ENCODE results near the gene ARL17B.
"Not testable (repeated sequence)": the region's sequence is repeated elsewhere in the genome, so short reads cannot be mapped to it uniquely, and the experiment has no call there.

ARL17B gene

DNA sequence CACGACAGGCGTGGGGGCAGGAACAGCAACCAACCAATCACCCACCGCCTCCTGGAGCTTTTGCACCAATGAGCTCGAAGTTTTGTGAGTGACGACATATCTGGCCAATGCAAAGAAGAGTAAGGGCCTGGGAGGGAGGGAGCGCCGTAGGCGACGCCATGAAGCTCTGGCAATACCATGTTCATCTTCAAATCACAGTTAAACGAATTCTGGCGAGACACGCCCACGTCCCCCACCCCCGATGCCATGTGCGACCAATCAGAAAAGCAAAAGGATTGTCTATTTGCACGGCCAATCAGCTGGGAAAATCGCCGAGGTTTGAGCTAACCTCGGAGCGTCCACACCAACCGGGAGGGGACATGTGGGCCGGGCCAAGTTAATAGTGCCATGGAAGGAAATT lies at the start of gene ARL17B:
Gene ARL17B, minus strand, starts transcription at position 12 of the 400 bp plus-strand sequence. CDS start 3,369 bp downstream, outside the sequence.
- H3K9me3 ChIP-seq (ENCODE audit: control insufficient read depth, insufficient read depth, low read length); H3K9ac ChIP-seq (ENCODE audit: low read depth, low read length); H3K36me3 ChIP-seq (ENCODE audit: insufficient read depth, low read length); H3K4me1 ChIP-seq (ENCODE audit: insufficient read depth, low read length): not testable (repeated sequence)

DNA sequence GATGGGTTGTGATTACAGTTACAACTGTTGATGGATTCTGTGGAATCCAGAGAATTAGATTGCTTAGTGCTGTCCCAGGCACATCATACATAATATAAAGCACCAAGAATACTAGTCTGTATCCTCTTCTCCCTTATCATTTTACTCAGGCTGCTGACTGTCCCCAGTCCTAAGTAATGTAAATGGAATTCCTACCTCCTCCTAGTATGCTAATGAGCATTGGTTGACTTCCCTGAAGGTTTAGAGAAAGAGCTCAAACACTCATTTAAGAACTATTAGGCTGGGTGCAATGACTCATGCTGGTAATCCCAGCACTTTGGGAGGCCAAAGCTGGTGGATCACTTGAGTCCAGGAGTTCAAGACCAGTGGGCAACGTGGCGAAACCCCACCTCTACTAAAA lies 48.3 kb upstream of the ARL17B start:
- H3K9me3 ChIP-seq (ENCODE audit: control insufficient read depth, insufficient read depth, low read length); H3K36me3 ChIP-seq (ENCODE audit: insufficient read depth, low read length); H3K4me1 ChIP-seq (ENCODE audit: insufficient read depth, low read length); H3K9ac ChIP-seq (ENCODE audit: low read depth, low read length): not testable (repeated sequence)

DNA sequence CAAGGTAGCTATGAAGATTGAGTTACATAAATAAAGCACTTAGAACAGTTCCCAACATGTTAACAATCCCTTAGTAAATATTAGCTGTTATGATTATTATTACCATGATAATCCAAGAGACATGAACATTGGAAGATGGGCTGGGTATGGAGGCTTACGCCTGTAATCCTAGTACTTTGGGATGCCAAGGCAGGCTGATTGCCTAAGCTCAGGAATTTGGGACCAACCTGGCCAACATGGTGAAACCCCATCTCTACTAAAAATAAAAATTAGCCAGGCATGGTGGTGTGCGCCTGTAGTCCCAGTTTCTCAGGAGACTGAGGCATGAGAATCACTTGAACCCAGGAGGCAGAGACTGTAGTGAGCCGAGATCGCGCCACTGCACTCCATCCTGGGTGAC lies 45.6 kb upstream of the ARL17B start:
- not testable (repeated sequence) for H3K9ac ChIP-seq (ENCODE audit: low read depth, low read length); H3K4me1 ChIP-seq (ENCODE audit: insufficient read depth, low read length); H3K9me3 ChIP-seq (ENCODE audit: control insufficient read depth, insufficient read depth, low read length); H3K36me3 ChIP-seq (ENCODE audit: insufficient read depth, low read length)

DNA sequence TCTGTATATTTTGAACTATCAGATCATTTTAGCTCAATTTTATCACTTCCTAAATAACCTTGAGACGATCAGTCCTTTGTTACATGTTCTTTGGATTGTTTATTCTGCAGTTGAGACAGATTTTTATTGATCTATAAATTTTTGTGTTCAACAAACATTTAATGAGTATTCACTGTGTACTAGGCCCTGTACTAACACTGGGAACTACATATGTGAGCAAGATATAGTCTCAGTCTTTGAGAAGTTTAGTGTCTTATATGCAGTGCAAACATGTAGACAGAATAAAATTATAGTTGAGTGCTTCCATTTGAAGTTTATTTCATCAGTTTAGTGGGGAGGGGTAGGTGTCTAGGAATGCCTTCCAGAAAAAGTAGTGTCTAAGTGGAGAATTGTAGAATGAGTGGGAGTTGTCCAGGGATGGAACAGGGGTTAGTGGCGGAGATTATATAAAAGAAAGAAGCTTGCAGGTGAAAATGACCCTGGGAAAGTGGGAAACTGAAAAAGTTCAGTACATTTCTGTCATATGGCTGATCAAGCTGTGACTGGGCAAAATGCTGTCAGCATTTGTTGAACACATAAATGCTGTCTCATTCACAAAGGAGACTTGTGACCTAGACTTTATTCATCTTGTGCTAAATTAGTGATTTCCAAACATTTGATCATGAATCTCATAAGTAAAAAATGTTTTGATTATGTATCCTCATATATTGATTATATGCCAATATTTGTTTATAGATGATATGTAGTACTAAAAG lies 39.6 kb upstream of the ARL17B start:
- H3K9ac ChIP-seq (ENCODE audit: low read depth, low read length); H3K4me1 ChIP-seq (ENCODE audit: insufficient read depth, low read length); H3K9me3 ChIP-seq (ENCODE audit: control insufficient read depth, insufficient read depth, low read length); H3K36me3 ChIP-seq (ENCODE audit: insufficient read depth, low read length): not testable (repeated sequence)

DNA sequence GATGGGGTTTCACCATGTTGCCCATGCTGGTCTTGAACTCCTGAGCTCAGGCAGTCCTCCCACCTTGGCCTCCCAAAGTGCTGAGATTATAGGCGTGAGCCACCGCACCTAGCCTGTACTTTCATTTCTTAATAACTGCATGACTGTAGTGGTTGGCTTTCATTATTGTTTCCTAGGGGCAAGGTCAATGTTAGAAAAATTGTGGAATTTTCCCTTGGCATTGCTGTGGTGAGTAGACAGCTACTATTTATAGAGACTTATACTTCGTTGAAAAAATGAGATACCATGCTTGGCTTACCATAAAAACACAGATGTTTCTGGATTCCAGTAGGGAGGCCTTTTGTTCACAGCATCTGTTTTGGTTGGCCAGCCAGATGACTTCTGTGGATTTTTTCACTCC lies 39.0 kb upstream of the ARL17B start:
- H3K4me1 ChIP-seq (ENCODE audit: insufficient read depth, low read length); H3K36me3 ChIP-seq (ENCODE audit: insufficient read depth, low read length); H3K9ac ChIP-seq (ENCODE audit: low read depth, low read length); H3K9me3 ChIP-seq (ENCODE audit: control insufficient read depth, insufficient read depth, low read length): not testable (repeated sequence)

DNA sequence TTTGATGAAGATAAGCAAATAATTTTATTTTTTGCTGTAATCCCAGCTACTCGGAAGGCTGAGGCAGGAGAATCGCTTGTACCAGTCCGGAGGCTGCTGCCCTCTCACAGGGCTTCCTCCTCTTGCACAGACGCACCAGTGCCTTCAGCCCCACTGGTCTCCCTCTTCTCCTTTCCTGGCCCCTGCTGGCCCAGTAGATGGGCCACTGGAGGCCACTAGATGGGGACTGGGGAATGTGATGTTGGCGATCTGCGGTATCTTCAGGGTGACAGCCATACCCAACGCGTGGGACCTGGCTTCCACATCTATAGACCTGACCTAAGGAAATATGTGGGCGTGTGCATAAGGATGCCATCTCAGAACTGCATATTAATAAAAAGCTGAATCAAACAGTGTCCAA lies 38.4 kb upstream of the ARL17B start:
- H3K9ac ChIP-seq (ENCODE audit: low read depth, low read length); H3K9me3 ChIP-seq (ENCODE audit: control insufficient read depth, insufficient read depth, low read length); H3K4me1 ChIP-seq (ENCODE audit: insufficient read depth, low read length); H3K36me3 ChIP-seq (ENCODE audit: insufficient read depth, low read length): not testable (repeated sequence)

DNA sequence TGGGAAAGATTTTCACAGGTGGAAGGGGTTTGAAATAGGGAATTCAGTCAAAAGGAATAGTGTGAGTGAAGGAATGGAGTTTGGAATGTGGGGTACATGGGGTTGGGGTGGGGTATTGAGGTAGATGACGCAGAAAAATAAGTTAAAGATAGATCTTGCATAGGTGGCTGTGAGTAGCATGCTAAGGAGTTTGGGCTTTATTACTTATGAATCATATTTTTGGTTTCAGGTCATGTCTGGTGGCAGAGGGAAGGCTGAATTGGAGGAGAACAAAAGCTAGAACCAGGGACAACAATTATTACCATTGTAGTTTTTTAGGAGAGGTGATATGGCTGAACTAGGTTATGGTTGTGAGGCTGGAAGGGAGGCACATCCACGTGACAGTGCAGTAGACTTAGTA lies 34.7 kb upstream of the ARL17B start:
- H3K9me3 ChIP-seq (ENCODE audit: control insufficient read depth, insufficient read depth, low read length); H3K36me3 ChIP-seq (ENCODE audit: insufficient read depth, low read length); H3K4me1 ChIP-seq (ENCODE audit: insufficient read depth, low read length); H3K9ac ChIP-seq (ENCODE audit: low read depth, low read length): not testable (repeated sequence)

DNA sequence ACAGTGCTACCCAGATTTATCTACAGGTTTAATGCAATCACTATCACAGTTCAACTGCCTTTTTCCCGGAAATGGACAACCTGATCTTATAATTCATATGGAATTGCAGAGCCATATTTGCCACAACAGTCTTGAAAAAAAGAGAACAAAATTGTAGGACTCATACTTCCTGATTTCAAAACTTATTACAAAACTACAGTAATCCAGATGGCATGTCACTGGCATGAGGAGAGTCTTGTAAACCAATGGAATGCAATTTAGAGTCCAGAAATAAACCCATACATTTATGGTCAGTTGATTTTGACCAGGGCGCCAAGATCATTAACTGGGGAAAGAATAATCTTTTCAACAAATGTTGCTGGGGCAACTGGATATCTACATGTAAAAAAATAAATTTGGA lies 32.1 kb upstream of the ARL17B start:
- H3K9ac ChIP-seq (ENCODE audit: low read depth, low read length); H3K36me3 ChIP-seq (ENCODE audit: insufficient read depth, low read length): not testable (repeated sequence)

DNA sequence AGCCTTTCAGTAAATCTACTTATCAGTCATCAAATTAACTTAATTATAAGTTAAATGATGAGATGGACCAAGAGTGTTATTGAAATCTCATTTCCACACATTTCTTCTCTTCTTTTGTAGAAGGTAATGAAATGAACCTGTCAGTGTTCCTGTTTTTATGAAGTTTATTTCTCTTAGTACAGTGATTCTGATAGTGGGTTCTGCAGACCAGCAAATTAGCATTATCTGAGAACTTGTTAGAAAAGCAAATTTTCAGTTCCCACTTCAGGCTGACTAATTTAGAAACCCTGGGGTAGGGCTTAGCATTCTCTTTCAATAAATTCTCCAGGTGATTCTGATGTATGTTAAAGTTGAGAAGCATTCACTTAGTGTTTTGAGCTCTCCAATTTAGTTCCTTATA lies 23.9 kb upstream of the ARL17B start:
- H3K9me3 ChIP-seq (ENCODE audit: control insufficient read depth, insufficient read depth, low read length); H3K9ac ChIP-seq (ENCODE audit: low read depth, low read length); H3K4me1 ChIP-seq (ENCODE audit: insufficient read depth, low read length); H3K36me3 ChIP-seq (ENCODE audit: insufficient read depth, low read length): not testable (repeated sequence)

More for the DNA sequence above, 32.1 kb upstream of the ARL17B start:
- H3K9me3 ChIP-seq (ENCODE audit: control insufficient read depth, insufficient read depth, low read length); H3K4me1 ChIP-seq (ENCODE audit: insufficient read depth, low read length): not testable (repeated sequence)

DNA sequence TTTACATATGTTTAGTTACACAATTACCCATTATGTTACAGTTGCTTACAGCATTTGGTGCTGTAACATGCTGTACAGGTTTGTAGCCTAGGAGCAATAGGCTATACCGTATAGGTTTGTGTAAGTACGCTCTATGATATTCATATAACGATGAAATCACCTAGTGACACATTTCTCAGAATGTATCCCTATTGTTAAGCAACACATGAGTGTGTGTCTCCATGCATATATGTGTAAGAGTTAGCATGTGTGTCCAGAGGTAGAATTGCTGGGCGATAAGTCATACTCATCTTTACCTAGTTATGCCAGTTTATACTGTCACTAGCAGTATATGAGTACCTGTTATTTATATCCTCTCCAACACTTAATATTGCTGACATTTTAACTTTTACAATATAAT lies 21.6 kb upstream of the ARL17B start:
- not testable (repeated sequence) for H3K9ac ChIP-seq (ENCODE audit: low read depth, low read length); H3K9me3 ChIP-seq (ENCODE audit: control insufficient read depth, insufficient read depth, low read length); H3K36me3 ChIP-seq (ENCODE audit: insufficient read depth, low read length); H3K4me1 ChIP-seq (ENCODE audit: insufficient read depth, low read length)

DNA sequence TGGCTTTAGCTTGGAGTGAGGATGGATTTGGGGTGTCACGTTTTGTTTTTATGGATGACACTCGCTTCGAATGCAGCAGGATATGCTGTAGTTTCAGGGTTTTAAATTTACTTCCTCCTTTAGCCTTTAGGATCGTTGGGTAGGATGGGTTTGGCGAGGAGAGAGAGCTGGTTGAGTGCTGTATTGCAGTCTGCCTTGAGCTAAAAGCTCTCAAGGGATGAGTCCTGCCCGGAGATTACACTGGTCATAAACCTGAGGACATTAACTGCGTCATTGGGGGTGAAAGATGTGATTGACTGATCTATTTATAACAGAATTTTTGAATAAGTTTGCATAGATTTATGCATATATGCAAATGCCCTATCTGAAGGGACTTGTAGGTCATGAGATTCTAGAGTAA lies 11.9 kb upstream of the ARL17B start:
- not testable (repeated sequence) for H3K36me3 ChIP-seq (ENCODE audit: insufficient read depth, low read length); H3K4me1 ChIP-seq (ENCODE audit: insufficient read depth, low read length); H3K9ac ChIP-seq (ENCODE audit: low read depth, low read length); H3K9me3 ChIP-seq (ENCODE audit: control insufficient read depth, insufficient read depth, low read length)

DNA sequence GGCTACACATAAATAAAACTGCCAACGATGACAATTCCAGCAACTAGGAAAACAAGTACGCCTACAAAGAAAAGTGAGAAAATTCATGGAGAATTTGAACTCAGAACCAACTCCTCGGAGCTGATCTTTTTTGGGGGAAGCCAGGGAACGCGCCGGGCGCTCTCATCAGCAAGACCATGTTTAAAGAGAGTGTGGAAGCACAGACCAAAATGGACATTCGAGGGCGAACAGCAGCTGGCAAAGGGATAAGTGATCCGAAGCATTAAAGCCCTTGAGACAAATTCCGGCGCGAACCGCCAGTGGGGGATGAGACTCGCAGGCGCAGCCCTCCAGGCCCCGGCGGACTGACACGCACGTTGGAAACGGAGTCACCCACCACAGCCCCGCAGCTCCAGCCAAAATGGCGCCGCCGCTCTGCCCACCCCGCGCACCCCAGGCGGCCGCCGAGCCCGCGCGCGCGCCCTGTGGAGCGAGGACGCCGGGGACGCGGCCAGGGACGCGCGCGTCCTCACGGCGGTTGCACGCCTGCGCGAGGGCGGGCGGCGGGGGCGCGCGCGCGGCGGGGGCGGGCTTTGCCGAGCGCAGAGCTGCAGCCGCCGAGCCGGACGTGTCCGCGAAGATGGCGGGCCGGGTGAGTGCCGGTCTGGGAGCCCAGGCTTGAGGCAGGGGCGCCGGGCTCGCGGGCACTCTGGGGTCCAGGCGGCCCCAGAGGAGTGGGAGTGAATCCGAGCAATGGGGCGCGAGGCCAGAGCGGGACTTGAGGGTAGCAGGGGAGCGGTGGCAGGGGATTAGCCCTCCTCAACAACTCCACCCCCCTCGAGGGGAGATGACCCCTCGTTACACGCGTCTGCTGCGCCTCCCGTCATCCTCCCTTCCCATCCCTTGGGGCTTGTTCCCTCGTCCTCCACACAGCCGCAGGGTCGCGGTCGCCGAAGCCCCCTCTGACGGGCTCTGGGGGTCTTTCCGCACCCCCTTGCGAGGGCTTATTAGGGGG lies 11.0 kb upstream of the ARL17B start:
- not testable (repeated sequence) for H3K4me1 ChIP-seq (ENCODE audit: insufficient read depth, low read length); H3K9ac ChIP-seq (ENCODE audit: low read depth, low read length); H3K9me3 ChIP-seq (ENCODE audit: control insufficient read depth, insufficient read depth, low read length); H3K36me3 ChIP-seq (ENCODE audit: insufficient read depth, low read length)

DNA sequence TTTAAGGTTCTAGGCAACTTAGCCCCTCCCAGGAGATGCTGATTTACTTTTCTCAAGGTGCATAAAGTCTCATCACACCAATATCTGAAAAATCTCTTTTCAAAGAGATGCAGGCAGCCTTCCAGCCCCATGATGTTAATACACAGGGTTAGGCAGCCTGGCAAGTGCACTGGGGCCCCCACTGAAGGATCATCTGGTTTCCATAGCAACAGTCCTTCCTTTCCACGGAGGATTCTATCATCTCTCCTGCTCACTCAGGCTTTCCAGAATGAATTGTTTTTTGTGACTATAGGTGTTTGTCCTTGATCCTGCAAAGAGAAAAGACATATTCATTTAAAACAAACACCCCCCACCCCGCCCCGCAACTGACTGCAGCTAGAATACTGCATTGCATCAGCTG lies 6.0 kb upstream of the ARL17B start:
- H3K4me1 ChIP-seq (ENCODE audit: insufficient read depth, low read length); H3K9me3 ChIP-seq (ENCODE audit: control insufficient read depth, insufficient read depth, low read length); H3K36me3 ChIP-seq (ENCODE audit: insufficient read depth, low read length); H3K9ac ChIP-seq (ENCODE audit: low read depth, low read length): not testable (repeated sequence)

DNA sequence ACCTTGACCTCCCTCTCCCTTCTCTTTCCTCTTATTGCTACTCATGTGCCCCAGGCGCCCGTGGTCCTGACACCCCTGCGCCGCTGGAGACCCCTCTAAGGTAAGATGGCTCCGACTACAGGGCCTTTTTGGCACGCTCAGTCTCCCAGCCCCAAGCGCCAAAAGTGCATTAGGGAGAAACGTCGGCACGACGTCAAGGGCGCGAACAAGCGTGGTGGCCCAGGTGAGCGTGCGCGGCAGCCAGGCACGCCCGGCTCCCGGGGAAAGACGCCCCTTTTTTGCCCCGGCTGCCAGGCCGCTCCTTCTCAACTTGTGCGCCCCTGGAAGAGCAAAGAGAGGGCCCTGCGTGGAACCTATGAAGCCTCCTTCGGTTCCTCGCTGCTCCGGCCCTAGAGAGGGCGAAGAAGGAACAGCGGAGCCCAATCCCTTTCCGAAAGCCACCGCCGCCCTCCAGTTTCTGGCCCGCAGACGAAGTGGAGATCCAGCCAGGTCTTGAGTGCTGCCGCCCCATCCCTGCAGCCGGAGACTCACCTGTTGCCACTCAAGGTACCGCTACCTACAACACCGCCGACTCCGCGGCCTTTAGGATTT lies 326 bp downstream of the ARL17B start:
- not testable (repeated sequence) for H3K36me3 ChIP-seq (ENCODE audit: insufficient read depth, low read length); H3K9ac ChIP-seq (ENCODE audit: low read depth, low read length); H3K9me3 ChIP-seq (ENCODE audit: control insufficient read depth, insufficient read depth, low read length); H3K4me1 ChIP-seq (ENCODE audit: insufficient read depth, low read length)

DNA sequence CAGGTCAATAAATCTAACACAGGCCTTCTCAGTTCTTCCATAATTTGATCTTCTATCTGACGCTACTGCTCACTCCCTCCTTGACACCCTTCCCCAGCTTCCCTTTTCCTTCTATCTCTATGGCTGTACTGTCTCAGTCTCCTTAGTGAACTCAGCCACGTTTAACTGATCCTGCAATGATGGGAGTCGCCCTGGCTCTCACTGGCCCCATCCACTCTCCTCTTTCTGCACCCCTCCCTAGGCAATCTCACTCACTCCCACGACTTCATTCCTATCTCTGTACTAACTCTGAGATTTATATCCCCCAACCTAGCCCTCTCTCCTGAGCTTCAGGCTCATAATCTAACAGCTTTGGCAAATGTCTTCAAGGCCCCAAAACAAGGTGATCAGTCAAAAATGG lies 7.7 kb downstream of the ARL17B start:
- not testable (repeated sequence) for H3K9me3 ChIP-seq (ENCODE audit: control insufficient read depth, insufficient read depth, low read length); H3K36me3 ChIP-seq (ENCODE audit: insufficient read depth, low read length); H3K4me1 ChIP-seq (ENCODE audit: insufficient read depth, low read length); H3K9ac ChIP-seq (ENCODE audit: low read depth, low read length)
